T-helper 2 cell (primary cell): ENCODE measurements around the gene ASGR1.

ENCODE experiments used
- DNase-seq, 5 experiments: peaks; one replicate each; pipeline versions ENCODE4 v3.0.0 to v3.0.0-alpha.2; 2012 to 2022
- total RNA-seq, 2 donors: gene quantifications; one replicate each; lab custom pipeline; 2026; lab: John Stamatoyannopoulos, UW

The ASGR1 gene
- total RNA-seq: 0 to 0.13 reads per million in 2 donors

GRCh38 chr17:7179317-7180254 lies at the start of gene ASGR1:
Gene ASGR1 (minus strand): TSS chr17:7179370. CDS start chr17:7178563, 807 bp downstream.
- no peak for DNase-seq

GRCh38 chr17:7228920-7229319 lies 49.8 kb upstream of the ASGR1 start:
- DNase-seq: no peak

- DNase-seq: no peak
Observed at GRCh38 chr17:7226721-7227710, 47.8 kb upstream of the ASGR1 start.

- no peak for DNase-seq
Observed at GRCh38 chr17:7225711-7226331, 46.7 kb upstream of the ASGR1 start.

GRCh38 chr17:7224661-7225111 lies 45.5 kb upstream of the ASGR1 start:
- DNase-seq: no peak

GRCh38 chr17:7224110-7224509 lies 44.9 kb upstream of the ASGR1 start:
- DNase-seq: no peak

GRCh38 chr17:7223375-7223774 lies 44.2 kb upstream of the ASGR1 start:
- no peak for DNase-seq

GRCh38 chr17:7222972-7223292 lies 43.8 kb upstream of the ASGR1 start:
- DNase-seq: no peak

GRCh38 chr17:7222093-7222971 lies 43.2 kb upstream of the ASGR1 start:
- DNase-seq: no peak

- no peak for DNase-seq
Observed at GRCh38 chr17:7221278-7222092, 42.3 kb upstream of the ASGR1 start.

- peak in 4 of 5 experiments; percentile 31 to 77 (median 41) for DNase-seq
Observed at GRCh38 chr17:7220593-7221277, 41.6 kb upstream of the ASGR1 start.

- DNase-seq: peak; percentile 52 to 82 (median 63)
Observed at GRCh38 chr17:7219812-7220592, 40.8 kb upstream of the ASGR1 start, which contains the start of the genes ACADVL and DLG4. Gene ACADVL (plus strand): TSS chr17:7219938. CDS start chr17:7219985, 47 bp downstream. Gene DLG4 (minus strand): TSS chr17:7219836.

- no peak for DNase-seq
Observed at GRCh38 chr17:7219229-7219811, 40.1 kb upstream of the ASGR1 start.

- no peak for DNase-seq
Observed at GRCh38 chr17:7218758-7219157, 39.6 kb upstream of the ASGR1 start.

- no peak for DNase-seq
Observed at GRCh38 chr17:7218166-7218565, 39.0 kb upstream of the ASGR1 start.

- peak in 1 of 5 experiments; percentile 43 for DNase-seq
Observed at GRCh38 chr17:7217113-7217987, 38.2 kb upstream of the ASGR1 start.
